Stimulated activated naive CD8-positive, alpha-beta T cell treated with anti-CD3 and anti-CD28 coated beads, Interleukin-15, Interleukin-2, amounts not matched to agents 100 ng/mL and 50 ng/mL, for 24 hours (primary cell): ENCODE data around the gene NIT1.

Source experiments
- H3K27ac Mint-ChIP-seq: one replicate; pipeline ENCODE4 v1.8.0; 2021; ENCODE audit warnings: mild to moderate bottlenecking, mixed read lengths
- H3K27me3 Mint-ChIP-seq: one replicate; pipeline ENCODE4 v1.8.0; 2021; ENCODE audit warnings: mixed read lengths
- H3K36me3 Mint-ChIP-seq: one replicate; pipeline ENCODE4 v1.8.0; 2021; ENCODE audit warnings: low read depth, mixed read lengths
- H3K4me1 Mint-ChIP-seq: one replicate; pipeline ENCODE4 v1.8.0; 2021; ENCODE audit warnings: low read depth, mixed read lengths
- H3K4me3 Mint-ChIP-seq: one replicate; pipeline ENCODE4 v1.8.0; 2021; ENCODE audit warnings: mild to moderate bottlenecking, mixed read lengths
- H3K9me3 Mint-ChIP-seq: one replicate; pipeline ENCODE4 v1.8.0; 2021; ENCODE audit warnings: mixed read lengths

NIT1 gene

GRCh38 chr1:161080441-161081405 lies 37.2 kb upstream of the NIT1 start:
- peaks cover 7% of the 10 kb centered on the region for H3K4me1 Mint-ChIP-seq
- H3K36me3 Mint-ChIP-seq, result no peaks in the 10 kb centered on the region
- no peaks in the 10 kb centered on the region for H3K27me3 Mint-ChIP-seq
- H3K4me3 Mint-ChIP-seq, result no peak overlapping the region
- no peaks in the 10 kb centered on the region for H3K9me3 Mint-ChIP-seq
- H3K27ac Mint-ChIP-seq, result no peak overlapping the region

- Mint-ChIP-seq H3K27me3 (no peaks in the 10 kb centered on the region), H3K4me1 (peaks cover 7% of the 10 kb centered on the region), H3K36me3 (no peaks in the 10 kb centered on the region), H3K9me3 (no peaks in the 10 kb centered on the region), H3K4me3 (no peak overlapping the region), H3K27ac (no peak overlapping the region)
These were observed 36.4 kb upstream of the NIT1 start for GRCh38 chr1:161081519-161081918.

- Mint-ChIP-seq H3K4me1 (peaks cover 7% of the 10 kb centered on the region), H3K27ac (no peak overlapping the region)
These were observed 35.4 kb upstream of the NIT1 start for GRCh38 chr1:161082483-161082882.

GRCh38 chr1:161082996-161083747 lies 34.7 kb upstream of the NIT1 start:
- Mint-ChIP-seq H3K27ac (no peak overlapping the region), H3K4me1 (peaks cover 7% of the 10 kb centered on the region)

More at GRCh38 chr1:161082483-161082882, 35.4 kb upstream of the NIT1 start:
- Mint-ChIP-seq H3K36me3 (no peaks in the 10 kb centered on the region), H3K27me3 (no peaks in the 10 kb centered on the region), H3K9me3 (no peaks in the 10 kb centered on the region), H3K4me3 (no peak overlapping the region)

GRCh38 chr1:161083748-161084596 lies 33.9 kb upstream of the NIT1 start:
- H3K36me3 Mint-ChIP-seq, result no peaks in the 10 kb centered on the region
- H3K27me3 Mint-ChIP-seq, result no peaks in the 10 kb centered on the region
- H3K4me1 Mint-ChIP-seq, result peaks cover 7% of the 10 kb centered on the region
- H3K9me3 Mint-ChIP-seq, result no peaks in the 10 kb centered on the region
- no peak overlapping the region for H3K27ac Mint-ChIP-seq
- H3K4me3 Mint-ChIP-seq, result no peak overlapping the region

More at GRCh38 chr1:161082996-161083747, 34.7 kb upstream of the NIT1 start:
- Mint-ChIP-seq H3K4me3 (no peak overlapping the region), H3K27me3 (no peaks in the 10 kb centered on the region), H3K36me3 (no peaks in the 10 kb centered on the region), H3K9me3 (no peaks in the 10 kb centered on the region)

GRCh38 chr1:161084597-161084988 lies 33.3 kb upstream of the NIT1 start:
- no peaks in the 10 kb centered on the region for H3K27me3 Mint-ChIP-seq
- no peaks in the 10 kb centered on the region for H3K36me3 Mint-ChIP-seq
- H3K4me1 Mint-ChIP-seq, result peaks cover 7% of the 10 kb centered on the region
- no peaks in the 10 kb centered on the region for H3K9me3 Mint-ChIP-seq
- H3K27ac Mint-ChIP-seq, result peak overlapping the region; percentile 52
- H3K4me3 Mint-ChIP-seq, result no peak overlapping the region

- Mint-ChIP-seq H3K36me3 (no peaks in the 10 kb centered on the region), H3K4me3 (no peak overlapping the region), H3K27ac (no peak overlapping the region), H3K27me3 (no peaks in the 10 kb centered on the region), H3K9me3 (no peaks in the 10 kb centered on the region), H3K4me1 (peaks cover 8% of the 10 kb centered on the region)
These were observed 32.7 kb upstream of the NIT1 start for GRCh38 chr1:161085165-161085564.

- peaks cover 14% of the 10 kb centered on the region for H3K4me1 Mint-ChIP-seq
- H3K9me3 Mint-ChIP-seq, result no peaks in the 10 kb centered on the region
- H3K4me3 Mint-ChIP-seq, result no peak overlapping the region
- H3K27me3 Mint-ChIP-seq, result no peaks in the 10 kb centered on the region
- no peaks in the 10 kb centered on the region for H3K36me3 Mint-ChIP-seq
- H3K27ac Mint-ChIP-seq, result no peak overlapping the region
These were observed 31.4 kb upstream of the NIT1 start for GRCh38 chr1:161086457-161086856.

GRCh38 chr1:161088587-161089110 lies 29.3 kb upstream of the NIT1 start:
- Mint-ChIP-seq H3K4me3 (no peak overlapping the region), H3K36me3 (no peaks in the 10 kb centered on the region), H3K27ac (no peak overlapping the region), H3K4me1 (peaks cover 36% of the 10 kb centered on the region), H3K27me3 (no peaks in the 10 kb centered on the region), H3K9me3 (no peaks in the 10 kb centered on the region)

- H3K36me3 Mint-ChIP-seq, result no peaks in the 10 kb centered on the region
- peaks cover 40% of the 10 kb centered on the region for H3K4me1 Mint-ChIP-seq
- H3K27ac Mint-ChIP-seq, result no peak within 1 kb of the TSS
- H3K4me3 Mint-ChIP-seq, result no peak within 1 kb of the TSS
- H3K9me3 Mint-ChIP-seq, result no peaks in the 10 kb centered on the region
- no peaks in the 10 kb centered on the region for H3K27me3 Mint-ChIP-seq
These were observed 28.5 kb upstream of the NIT1 start, which contains the start of gene NECTIN4 for GRCh38 chr1:161089251-161089924. NECTIN4 (minus strand) TSS chr1:161089558; CDS start chr1:161089296, 262 bp downstream.

GRCh38 chr1:161089938-161090337 lies 28.0 kb upstream of the NIT1 start:
- no peak overlapping the region for H3K4me3 Mint-ChIP-seq
- no peaks in the 10 kb centered on the region for H3K27me3 Mint-ChIP-seq
- H3K4me1 Mint-ChIP-seq, result peaks cover 40% of the 10 kb centered on the region
- no peak overlapping the region for H3K27ac Mint-ChIP-seq
- H3K9me3 Mint-ChIP-seq, result no peaks in the 10 kb centered on the region
- H3K36me3 Mint-ChIP-seq, result no peaks in the 10 kb centered on the region

- H3K36me3 Mint-ChIP-seq, result no peaks in the 10 kb centered on the region
- no peaks in the 10 kb centered on the region for H3K27me3 Mint-ChIP-seq
- no peaks in the 10 kb centered on the region for H3K9me3 Mint-ChIP-seq
- peaks cover 41% of the 10 kb centered on the region for H3K4me1 Mint-ChIP-seq
- peak overlapping the region; percentile 7 for H3K27ac Mint-ChIP-seq
- no peak overlapping the region for H3K4me3 Mint-ChIP-seq
These were observed 27.3 kb upstream of the NIT1 start for GRCh38 chr1:161090617-161091016.

GRCh38 chr1:161091093-161091492 lies 26.8 kb upstream of the NIT1 start:
- no peak overlapping the region for H3K4me3 Mint-ChIP-seq
- no peaks in the 10 kb centered on the region for H3K36me3 Mint-ChIP-seq
- peak overlapping the region; percentile 7 for H3K27ac Mint-ChIP-seq
- H3K27me3 Mint-ChIP-seq, result no peaks in the 10 kb centered on the region
- H3K9me3 Mint-ChIP-seq, result no peaks in the 10 kb centered on the region
- H3K4me1 Mint-ChIP-seq, result peaks cover 45% of the 10 kb centered on the region
